Lung (tissue), 12 donors: ENCODE results near the gene DYNC2LI1. TPM values are rescaled to one million over a fixed set of nuclear protein-coding genes. Genes with fewer than 3 reads are reported as not detected.
A peak's percentile ranks its signal among the peaks of the same experiment; 100 is the strongest.

Source experiments
- ATAC-seq: fragments of 200-7000 bp; cut with Tn5 transposase; one replicate; pipeline ENCODE4 v1.9.1; 2020; ENCODE audit warnings: moderate number of reproducible peaks; ENCODE audit not compliant: insufficient read depth, low FRiP score
- DNase-seq, 3 donors: peaks; one replicate each; pipeline ENCODE4 v3.0.0-alpha.2; 2013 to 2017
- H3K27ac ChIP-seq, 2 donors: one replicate each; pipeline ENCODE4 v1.5.1; 2013; ENCODE audit warnings: mild to moderate bottlenecking in 2 of 2, moderate library complexity in 2 of 2, control low read depth in 1 of 2, inconsistent platforms in 1 of 2, low read depth in 1 of 2, low read length in 1 of 2
- H3K27me3 ChIP-seq, 3 donors: one replicate each; pipeline ENCODE4 v1.5.1; 2013; ENCODE audit warnings: low read length in 2 of 3; ENCODE audit not compliant: control insufficient read depth in 3 of 3, insufficient read depth in 3 of 3
- H3K36me3 ChIP-seq, 4 donors: one replicate each; pipeline ENCODE4 v1.5.1; 2013; ENCODE audit warnings: low read length in 4 of 4, mild to moderate bottlenecking in 1 of 4, moderate library complexity in 1 of 4; ENCODE audit not compliant: control insufficient read depth in 4 of 4, insufficient read depth in 4 of 4
- H3K4me1 ChIP-seq, 5 donors: one replicate each; pipeline ENCODE4 v1.5.1; 2013; ENCODE audit warnings: low read length in 5 of 5, mild to moderate bottlenecking in 2 of 5, moderate library complexity in 1 of 5; ENCODE audit not compliant: control insufficient read depth in 5 of 5, insufficient read depth in 5 of 5
- H3K4me3 ChIP-seq: one replicate; pipeline ENCODE4 v1.5.1; 2013; ENCODE audit warnings: mild to moderate bottlenecking, control low read depth, moderate library complexity
- H3K9ac ChIP-seq, 2 donors: one replicate each; pipeline ENCODE4 v1.5.1; 2013; ENCODE audit warnings: low read length in 2 of 2, control low read depth in 1 of 2; ENCODE audit not compliant: insufficient read depth in 1 of 2
- H3K9me3 ChIP-seq, 4 donors: one replicate each; pipeline ENCODE4 v1.5.1; 2013; ENCODE audit warnings: low read length in 3 of 4, mild to moderate bottlenecking in 1 of 4, moderate library complexity in 1 of 4; ENCODE audit not compliant: control insufficient read depth in 4 of 4, insufficient read depth in 3 of 4
- WGBS, 2 donors: extraction: QIAGEN DNeasy Blood & Tissue Kit; methylation state at CpG; one replicate each; pipeline ENCODE4 v1.1.7; 2013; 5-methylcytosine and 5-hydroxymethylcytosine counted together
- polyA plus RNA-seq, 2 donors: library from polyadenylated mRNA; stranded (reverse); fragments of 200-250 nt; gene quantifications; one replicate each; pipeline ENCODE4 v1.2.1, GENCODE V29; 2013
- total RNA-seq, 2 donors: library from RNA; depleted of rRNA in 1 of 2; stranded (reverse); fragments of >200 nt in 1 of 2; gene quantifications; one replicate each; pipeline ENCODE4 v1.2.1, GENCODE V29; 2014 to 2021
- TF ChIP-seq, protein P1 (sequence below): IDR thresholded peaks from 2 replicates; pipeline ENCODE4 v1.5.1; 2012; ENCODE audit warnings: mild to moderate bottlenecking; ENCODE audit errors: control extremely low read depth, extremely low read depth
- donor health status: control.
- donor health status: control.
- donor health status: Bipolar disorder and iron deficiency.
- donor health status: healthy.
- donor health status: DM: yes; HTN: yes; CAD: no.

Gene DYNC2LI1
- total and polyA plus RNA-seq, 4 donors = 15.4 to 99.7 (median 24.9) TPM

- peaks cover 0 to 2% (median 0%) of the 10 kb centered on the region in 4 donors for H3K9me3 ChIP-seq
- H3K4me3 ChIP-seq = no peak overlapping the region
- peaks cover 0 to 51% (median 20%) of the 10 kb centered on the region in 4 donors for H3K36me3 ChIP-seq
- 50 to 74% methylated on average over 1 of the region's 1 CpG for WGBS, 2 donors
- H3K4me1 ChIP-seq = peaks cover 0 to 9% (median 0%) of the 10 kb centered on the region in 5 donors
- H3K27ac ChIP-seq = no peak overlapping the region
- no peak overlapping the region for H3K9ac ChIP-seq
- TF ChIP-seq, protein P1, sequence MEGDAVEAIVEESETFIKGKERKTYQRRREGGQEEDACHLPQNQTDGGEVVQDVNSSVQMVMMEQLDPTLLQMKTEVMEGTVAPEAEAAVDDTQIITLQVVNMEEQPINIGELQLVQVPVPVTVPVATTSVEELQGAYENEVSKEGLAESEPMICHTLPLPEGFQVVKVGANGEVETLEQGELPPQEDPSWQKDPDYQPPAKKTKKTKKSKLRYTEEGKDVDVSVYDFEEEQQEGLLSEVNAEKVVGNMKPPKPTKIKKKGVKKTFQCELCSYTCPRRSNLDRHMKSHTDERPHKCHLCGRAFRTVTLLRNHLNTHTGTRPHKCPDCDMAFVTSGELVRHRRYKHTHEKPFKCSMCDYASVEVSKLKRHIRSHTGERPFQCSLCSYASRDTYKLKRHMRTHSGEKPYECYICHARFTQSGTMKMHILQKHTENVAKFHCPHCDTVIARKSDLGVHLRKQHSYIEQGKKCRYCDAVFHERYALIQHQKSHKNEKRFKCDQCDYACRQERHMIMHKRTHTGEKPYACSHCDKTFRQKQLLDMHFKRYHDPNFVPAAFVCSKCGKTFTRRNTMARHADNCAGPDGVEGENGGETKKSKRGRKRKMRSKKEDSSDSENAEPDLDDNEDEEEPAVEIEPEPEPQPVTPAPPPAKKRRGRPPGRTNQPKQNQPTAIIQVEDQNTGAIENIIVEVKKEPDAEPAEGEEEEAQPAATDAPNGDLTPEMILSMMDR = no peak
- ATAC-seq (no peak), DNase-seq (no peak)
- H3K27me3 ChIP-seq = no peaks in the 10 kb centered on the region
These were observed 9.6 kb upstream of the DYNC2LI1 start for GRCh38 chr2:43764086-43764705.

- H3K27me3 ChIP-seq = no peaks in the 10 kb centered on the region
- 91 to 94% methylated on average over 4 of the region's 4 CpGs for WGBS, 2 donors
- H3K36me3 ChIP-seq = peaks cover 0 to 40% (median 15%) of the 10 kb centered on the region in 4 donors
- H3K4me3 ChIP-seq = no peak overlapping the region
- DNase-seq (no peak), ATAC-seq (no peak)
- TF ChIP-seq, protein P1 = no peak
- peaks cover 0 to 7% (median 0%) of the 10 kb centered on the region in 5 donors for H3K4me1 ChIP-seq
- H3K9ac ChIP-seq = no peak overlapping the region
- H3K27ac ChIP-seq = no peak overlapping the region
- peaks cover 0 to 2% (median 0%) of the 10 kb centered on the region in 4 donors for H3K9me3 ChIP-seq
These were observed 7.8 kb upstream of the DYNC2LI1 start for GRCh38 chr2:43766006-43766405.

DNA sequence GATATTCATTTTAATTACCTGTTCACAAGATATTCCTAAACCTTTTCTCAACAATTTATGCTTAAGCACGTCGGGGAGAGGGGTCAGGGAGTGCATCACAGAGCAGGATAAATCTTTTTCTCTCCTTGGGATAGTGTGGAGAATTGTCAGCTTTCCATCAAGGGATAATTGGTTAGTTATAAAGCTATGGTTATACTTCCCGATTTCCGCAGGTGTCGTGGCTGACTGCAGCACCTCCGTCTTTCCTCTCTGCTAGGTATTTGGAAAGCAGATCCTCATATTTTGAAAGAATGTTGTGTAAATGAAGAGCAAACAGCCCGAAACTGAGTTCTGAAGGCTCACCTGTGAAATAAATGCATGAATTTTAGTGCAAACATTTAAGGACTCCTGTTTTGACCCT, 778 bp downstream of the DYNC2LI1 start:
- TF ChIP-seq, protein P1 = no peak
- no peaks in the 10 kb centered on the region for H3K9me3 ChIP-seq
- H3K27ac ChIP-seq = peak overlapping the region; percentile 76 to 90
- ATAC-seq = no peak
- no peak overlapping the region for H3K4me3 ChIP-seq
- WGBS, 2 donors = 15 to 27% methylated on average over 7 of the region's 7 CpGs
- H3K9ac ChIP-seq = peak overlapping the region; percentile 98 to 99
- H3K36me3 ChIP-seq = peaks cover 4 to 12% (median 8%) of the 10 kb centered on the region in 4 donors
- no peak for DNase-seq
- peaks cover 0 to 19% (median 4%) of the 10 kb centered on the region in 5 donors for H3K4me1 ChIP-seq
- no peaks in the 10 kb centered on the region for H3K27me3 ChIP-seq
